Stimulated activated CD4-positive, alpha-beta T cell treated with anti-CD3 and anti-CD28 coated beads, Interleukin-4, amount 100 ng/mL, for 48 hours (primary cell): ENCODE data around the gene ING5.

Experiments used
- DNase-seq, 2 donors: peaks; one replicate each; pipeline ENCODE4 v3.0.0-alpha.2; 2020; ENCODE audit warnings: low read depth in 2 of 2

Gene ING5

GRCh38 chr2:241706537-241706936, 4.7 kb downstream of the ING5 start:
- DNase-seq, result no peak

GRCh38 chr2:241708879-241709278, 7.0 kb downstream of the ING5 start:
- DNase-seq, result no peak

GRCh38 chr2:241719093-241719492, 17.3 kb downstream of the ING5 start:
- no peak for DNase-seq

GRCh38 chr2:241720099-241720498, 18.3 kb downstream of the ING5 start:
- no peak for DNase-seq

- DNase-seq, result no peak
These were observed 18.7 kb downstream of the ING5 start for GRCh38 chr2:241720560-241720959.

- DNase-seq, result no peak
These were observed 20.0 kb downstream of the ING5 start for GRCh38 chr2:241721852-241722251.

- DNase-seq, result no peak
These were observed 21.1 kb downstream of the ING5 start for GRCh38 chr2:241722896-241723454.

GRCh38 chr2:241724259-241724974, 22.6 kb downstream of the ING5 start:
- DNase-seq, result no peak

GRCh38 chr2:241724975-241725870, 23.4 kb downstream of the ING5 start:
- DNase-seq, result no peak

GRCh38 chr2:241726459-241726858, 24.6 kb downstream of the ING5 start:
- DNase-seq, result no peak

- no peak for DNase-seq
These were observed 26.2 kb downstream of the ING5 start for GRCh38 chr2:241728000-241728399.

GRCh38 chr2:241728627-241729026, 26.8 kb downstream of the ING5 start:
- DNase-seq, result no peak

- no peak for DNase-seq
These were observed 28.0 kb downstream of the ING5 start for GRCh38 chr2:241729868-241730267.

GRCh38 chr2:241730671-241731293, 28.9 kb downstream of the ING5 start:
- no peak for DNase-seq

GRCh38 chr2:241732513-241733186, 30.8 kb downstream of the ING5 start:
- DNase-seq, result peak; percentile 60 to 61

GRCh38 chr2:241733391-241734207, 31.8 kb downstream of the ING5 start:
- no peak for DNase-seq

GRCh38 chr2:241734208-241734466, 32.3 kb downstream of the ING5 start:
- no peak for DNase-seq

- peak; percentile 94 to 99 for DNase-seq
These were observed 32.8 kb downstream of the ING5 start, which contains the start of gene D2HGDH for GRCh38 chr2:241734467-241735208. Gene D2HGDH, plus strand, starts transcription at chr2:241734630. Its CDS starts 595 bp downstream, at chr2:241735225.

GRCh38 chr2:241736111-241736510, 34.3 kb downstream of the ING5 start:
- DNase-seq, result no peak

- DNase-seq, result no peak
These were observed 36.3 kb downstream of the ING5 start for GRCh38 chr2:241738040-241738686.
